GM23338 (cell line): ENCODE data around the gene CRADD. TPM values are rescaled to one million over a fixed set of nuclear protein-coding genes. Genes with fewer than 3 reads are reported as not detected.
"Not testable (repeated sequence)": the region's sequence is repeated elsewhere in the genome, so short reads cannot be mapped to it uniquely, and the experiment has no call there.

Source experiments
- ATAC-seq: fragments of 200-7000 bp; cut with Tn5 transposase; 3 replicates; pipeline ENCODE4 v1.9.1; 2020
- DNase-seq: peaks from one replicate; pipeline ENCODE4 v3.0.0-alpha.2; 2015; ENCODE audit warnings: low spot score
- H2AFZ ChIP-seq: fragments of 200-600 bp; sonication (generic); 2 replicates; pipeline ENCODE4 v1.8.0; 2016; ENCODE audit warnings: antibody characterized with exemption, mild to moderate bottlenecking, moderate library complexity
- H3F3A ChIP-seq: fragments of 200-600 bp; sonication (generic); replicated peaks from 2 replicates; pipeline ENCODE4 v1.8.0; 2017; ENCODE audit warnings: antibody characterized with exemption, mixed run types, low read depth
- H3K27ac ChIP-seq: fragments of 200-600 bp; sonication (generic); 2 replicates; pipeline ENCODE4 v1.6.1; 2016; ENCODE audit warnings: low read depth
- H3K27me3 ChIP-seq: fragments of 200-600 bp; sonication (generic); 2 replicates; pipeline ENCODE4 v1.8.0; 2016; ENCODE audit warnings: mild to moderate bottlenecking, mixed run types, moderate library complexity; ENCODE audit not compliant: insufficient read depth
- H3K36me3 ChIP-seq: fragments of 200-600 bp; sonication (generic); 2 replicates; pipeline ENCODE4 v1.8.0; 2016; ENCODE audit warnings: mild to moderate bottlenecking; ENCODE audit not compliant: insufficient read depth
- H3K4me1 ChIP-seq: fragments of 200-600 bp; sonication (generic); 2 replicates; pipeline ENCODE4 v1.8.0; 2016; ENCODE audit warnings: mild to moderate bottlenecking, moderate library complexity; ENCODE audit not compliant: insufficient read depth
- H3K4me2 ChIP-seq: fragments of 200-600 bp; sonication (generic); 2 replicates; pipeline ENCODE4 v1.7.1; 2017; ENCODE audit warnings: mixed run types
- H3K4me3 ChIP-seq: fragments of 200-600 bp; sonication (generic); 2 replicates; pipeline ENCODE4 v1.6.1; 2016; ENCODE audit warnings: mixed run types
- H3K79me2 ChIP-seq: fragments of 200-600 bp; sonication (generic); replicated peaks from 2 replicates; pipeline ENCODE4 v1.8.0; 2017; ENCODE audit warnings: mild to moderate bottlenecking; ENCODE audit not compliant: insufficient read depth
- H3K9me2 ChIP-seq: fragments of 200-600 bp; sonication (generic); 2 replicates; pipeline ENCODE4 v1.8.0; 2017; ENCODE audit not compliant: insufficient read depth
- H4K20me1 ChIP-seq: fragments of 200-600 bp; sonication (generic); replicated peaks from 2 replicates; pipeline ENCODE4 v1.8.0; 2017; ENCODE audit warnings: mild to moderate bottlenecking; ENCODE audit not compliant: insufficient read depth
- H3K27ac Mint-ChIP-seq: 2 replicates; pipeline ENCODE4 v1.8.0; 2020; ENCODE audit warnings: inconsistent platforms, mild to moderate bottlenecking, moderate library complexity, mixed read lengths
- H3K27me3 Mint-ChIP-seq: 3 replicates; pipeline ENCODE4 v1.8.0; 2022; ENCODE audit warnings: low read depth, mild to moderate bottlenecking, moderate library complexity, mixed read lengths, inconsistent platforms; ENCODE audit not compliant: insufficient read depth, poor library complexity
- H3K36me3 Mint-ChIP-seq: 3 replicates; pipeline ENCODE4 v1.8.0; 2021; ENCODE audit warnings: low read depth, mild to moderate bottlenecking, inconsistent platforms, moderate library complexity, mixed read lengths
- H3K4me1 Mint-ChIP-seq: 3 replicates; pipeline ENCODE4 v1.8.0; 2020; ENCODE audit warnings: mild to moderate bottlenecking, inconsistent platforms, mixed read lengths
- H3K4me3 Mint-ChIP-seq: 3 replicates; pipeline ENCODE4 v1.8.0; 2021; ENCODE audit warnings: moderate library complexity, mild to moderate bottlenecking, inconsistent platforms, mixed read lengths
- H3K9me3 Mint-ChIP-seq: 3 replicates; pipeline ENCODE4 v1.8.0; 2020; ENCODE audit warnings: moderate library complexity, mild to moderate bottlenecking, inconsistent platforms, mixed read lengths
- EZH2phosphoT487 ChIP-seq: fragments of 200-600 bp; sonication (generic); IDR thresholded peaks from one replicate; pipeline ENCODE4 v1.8.1; 2018; ENCODE audit warnings: antibody characterized with exemption; ENCODE audit not compliant: unreplicated experiment
- JUNB ChIP-seq: IDR thresholded peaks from one replicate; pipeline ENCODE4 v1.6.1; 2016; ENCODE audit warnings: antibody characterized with exemption; ENCODE audit not compliant: unreplicated experiment
- POLR2AphosphoS5 ChIP-seq: IDR thresholded peaks from 2 replicates; pipeline ENCODE4 v1.6.1; 2016; ENCODE audit warnings: antibody characterized with exemption, low read depth
- polyA plus RNA-seq: library from polyadenylated mRNA; unstranded; fragments of >200 nt; fragmentation: Nextera tagmentation; extraction: Ambion mirVana; gene quantifications from 2 replicates; pipeline ENCODE4 v1.2.1, GENCODE V29; 2016
- total RNA-seq: library from RNA; depleted of rRNA; stranded (reverse); fragments of >200 nt; shearing (Covaris generic); gene quantifications from 2 replicates; pipeline ENCODE4 v1.2.3, GENCODE V29; 2014
- TF ChIP-seq, protein P1 (sequence below): IDR thresholded peaks from one replicate; pipeline ENCODE4 v1.6.1; 2018; ENCODE audit warnings: antibody characterized with exemption; ENCODE audit not compliant: unreplicated experiment

CRADD gene
- total and polyA plus RNA-seq, 2 experiments from 2014 or later = 6.3 to 27.9 TPM

DNA sequence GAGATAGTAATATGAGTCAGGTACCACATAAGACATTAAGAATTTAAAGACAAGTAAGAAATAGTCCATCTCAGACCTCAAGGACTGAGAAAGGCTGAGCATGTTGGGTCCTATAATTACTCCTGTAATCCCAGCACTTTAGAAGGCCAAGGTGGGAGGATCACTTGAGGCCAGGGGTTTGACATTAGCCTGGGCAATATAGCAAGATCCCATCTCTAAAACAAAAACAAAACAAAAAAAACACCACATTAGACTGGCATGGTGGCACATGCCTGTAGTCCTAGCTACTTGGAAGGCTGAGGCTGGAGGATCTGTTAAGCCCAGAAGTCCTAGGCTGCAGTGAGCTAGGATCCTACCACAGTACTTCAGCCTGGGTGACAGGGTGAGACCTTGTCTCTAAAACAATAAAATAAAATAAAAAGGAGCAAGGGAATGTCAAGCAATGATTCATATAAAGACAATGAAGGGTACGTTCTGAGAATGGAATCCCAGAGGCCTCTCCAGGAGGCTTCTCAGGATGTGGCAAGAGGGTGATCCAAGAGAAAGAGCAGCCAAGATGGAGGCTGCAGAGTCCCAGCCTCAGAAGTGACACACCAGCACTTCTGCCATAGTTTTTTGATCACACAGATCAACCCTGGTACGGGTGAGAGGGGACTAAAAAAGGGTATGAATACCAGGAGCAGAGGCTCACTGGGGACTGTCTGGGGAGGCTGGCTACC, 206.4 kb downstream of the CRADD start (continued):
- TF ChIP-seq, protein P1, sequence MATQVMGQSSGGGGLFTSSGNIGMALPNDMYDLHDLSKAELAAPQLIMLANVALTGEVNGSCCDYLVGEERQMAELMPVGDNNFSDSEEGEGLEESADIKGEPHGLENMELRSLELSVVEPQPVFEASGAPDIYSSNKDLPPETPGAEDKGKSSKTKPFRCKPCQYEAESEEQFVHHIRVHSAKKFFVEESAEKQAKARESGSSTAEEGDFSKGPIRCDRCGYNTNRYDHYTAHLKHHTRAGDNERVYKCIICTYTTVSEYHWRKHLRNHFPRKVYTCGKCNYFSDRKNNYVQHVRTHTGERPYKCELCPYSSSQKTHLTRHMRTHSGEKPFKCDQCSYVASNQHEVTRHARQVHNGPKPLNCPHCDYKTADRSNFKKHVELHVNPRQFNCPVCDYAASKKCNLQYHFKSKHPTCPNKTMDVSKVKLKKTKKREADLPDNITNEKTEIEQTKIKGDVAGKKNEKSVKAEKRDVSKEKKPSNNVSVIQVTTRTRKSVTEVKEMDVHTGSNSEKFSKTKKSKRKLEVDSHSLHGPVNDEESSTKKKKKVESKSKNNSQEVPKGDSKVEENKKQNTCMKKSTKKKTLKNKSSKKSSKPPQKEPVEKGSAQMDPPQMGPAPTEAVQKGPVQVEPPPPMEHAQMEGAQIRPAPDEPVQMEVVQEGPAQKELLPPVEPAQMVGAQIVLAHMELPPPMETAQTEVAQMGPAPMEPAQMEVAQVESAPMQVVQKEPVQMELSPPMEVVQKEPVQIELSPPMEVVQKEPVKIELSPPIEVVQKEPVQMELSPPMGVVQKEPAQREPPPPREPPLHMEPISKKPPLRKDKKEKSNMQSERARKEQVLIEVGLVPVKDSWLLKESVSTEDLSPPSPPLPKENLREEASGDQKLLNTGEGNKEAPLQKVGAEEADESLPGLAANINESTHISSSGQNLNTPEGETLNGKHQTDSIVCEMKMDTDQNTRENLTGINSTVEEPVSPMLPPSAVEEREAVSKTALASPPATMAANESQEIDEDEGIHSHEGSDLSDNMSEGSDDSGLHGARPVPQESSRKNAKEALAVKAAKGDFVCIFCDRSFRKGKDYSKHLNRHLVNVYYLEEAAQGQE = no peak
- TF ChIP-seq POLR2AphosphoS5 = no peak
- no peak for TF ChIP-seq EZH2phosphoT487

DNA sequence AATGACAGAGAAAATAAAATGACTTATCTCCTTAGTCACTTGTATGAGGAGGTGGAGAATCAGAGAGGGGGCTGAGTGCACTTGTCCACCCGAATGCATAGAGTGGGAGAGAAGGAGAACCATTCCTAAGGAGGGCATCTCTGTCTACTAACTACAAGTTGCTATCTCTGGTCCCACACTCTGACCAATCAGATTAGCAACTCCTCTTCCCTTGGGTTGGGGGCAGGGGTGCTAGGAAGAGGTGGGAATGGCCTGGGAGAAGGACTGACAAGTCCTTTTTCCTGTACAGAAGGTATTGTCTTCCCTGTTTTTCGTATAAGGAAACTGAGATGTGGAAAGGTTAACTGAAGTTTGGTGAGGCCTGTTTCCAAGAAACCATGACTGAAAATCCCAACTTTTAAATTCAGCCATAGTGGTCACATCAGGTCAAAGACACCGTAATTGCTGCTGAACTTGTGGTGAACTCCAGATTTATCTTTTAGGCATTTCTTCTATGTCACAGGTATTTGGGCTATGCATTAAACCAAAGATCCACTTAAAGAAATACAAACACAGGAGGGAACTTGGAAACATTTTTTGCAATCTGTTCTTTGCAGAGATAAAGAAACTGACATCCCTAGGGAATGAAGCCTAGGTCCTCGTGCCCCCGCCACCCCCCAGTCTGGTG, 207.8 kb downstream of the CRADD start:
- Histone ChIP-seq H3K4me1 (no peaks in the 10 kb centered on the region), H2AFZ (no peak overlapping the region), H3K4me3 (no peak overlapping the region), H3K27me3 (no peaks in the 10 kb centered on the region), H3F3A (no peaks in the 10 kb centered on the region), H3K9me2 (peaks cover 9% of the 10 kb centered on the region; the same call in 1 of the 2 replicates), H3K27ac (no peak overlapping the region), H4K20me1 (no peaks in the 10 kb centered on the region), H3K79me2 (no peaks in the 10 kb centered on the region), H3K36me3 (no peaks in the 10 kb centered on the region), H3K4me2 (no peak overlapping the region)
- DNase-seq = no peak
- no peak overlapping the region for H3K4me3 Mint-ChIP-seq
- H3K4me1 Mint-ChIP-seq = peaks cover 3% of the 10 kb centered on the region; the same call in 2 of the 3 replicates
- no peak overlapping the region for H3K27ac Mint-ChIP-seq
- peaks cover 2% of the 10 kb centered on the region for H3K27me3 Mint-ChIP-seq
- ATAC-seq = no peak
- no peaks in the 10 kb centered on the region for H3K36me3 Mint-ChIP-seq
- H3K9me3 Mint-ChIP-seq = no peaks in the 10 kb centered on the region
- TF ChIP-seq JUNB = no peak

DNA sequence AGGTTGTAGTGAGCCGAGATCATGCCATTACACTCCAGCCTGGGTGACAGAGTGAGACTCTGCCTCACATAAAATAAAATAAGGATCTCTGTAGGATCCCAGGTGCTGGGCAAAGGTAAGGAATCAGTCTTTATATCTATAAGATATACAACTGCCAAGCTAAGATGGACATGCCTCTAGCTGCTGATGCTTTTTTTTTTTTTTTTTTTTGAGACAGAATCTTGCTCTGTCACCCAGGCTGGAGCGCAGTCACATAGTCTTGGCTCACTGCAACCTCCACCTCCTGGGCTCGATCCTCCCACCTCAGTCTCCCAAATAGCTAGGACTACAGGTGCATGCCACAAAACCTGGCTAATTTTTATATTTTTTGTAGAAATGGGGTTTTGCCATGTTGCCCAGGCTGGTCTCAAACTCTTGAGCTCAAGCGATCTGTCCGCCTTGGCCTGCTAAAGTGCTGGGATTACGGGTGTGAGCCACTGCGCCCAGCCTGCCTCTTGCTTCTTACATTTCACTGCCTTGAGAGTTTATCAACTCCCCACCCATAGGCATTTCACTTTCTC, 208.9 kb downstream of the CRADD start:
- H3K27ac Mint-ChIP-seq = not testable (repeated sequence)

More for the DNA sequence above, 208.9 kb downstream of the CRADD start:
- H2AFZ ChIP-seq, H3K27me3 ChIP-seq, H3K4me3 Mint-ChIP-seq, H3K9me3 Mint-ChIP-seq, H3K4me3 ChIP-seq, H3K36me3 ChIP-seq, H4K20me1 ChIP-seq, H3K4me2 ChIP-seq, H3K36me3 Mint-ChIP-seq, H3K79me2 ChIP-seq, H3K27ac ChIP-seq, H3K4me1 Mint-ChIP-seq, H3K27me3 Mint-ChIP-seq, H3K4me1 ChIP-seq, H3K9me2 ChIP-seq, H3F3A ChIP-seq, ATAC-seq, DNase-seq: not testable (repeated sequence)
